Ascending aorta (tissue), 2 donors: ENCODE results near the gene DNAJC7. TPM values are rescaled to one million over a fixed set of nuclear protein-coding genes. Genes with fewer than 3 reads are reported as not detected.

Experiments used
- DNase-seq, 2 donors: peaks; one replicate each; pipeline ENCODE4 v3.0.0-alpha.2; 2019; ENCODE audit warnings: low spot score in 2 of 2
- H3K27ac ChIP-seq, 2 donors: fragments of 200-600 bp; sonication (generic); one replicate each; pipeline ENCODE4 v1.5.1; 2016 to 2017; ENCODE audit warnings: mild to moderate bottlenecking in 1 of 2
- H3K27me3 ChIP-seq: fragments of 200-600 bp; sonication (generic); one replicate; pipeline ENCODE4 v1.5.1; 2017
- H3K36me3 ChIP-seq, 2 donors: fragments of 200-600 bp; sonication (generic); one replicate each; pipeline ENCODE4 v1.5.1; 2016
- H3K4me1 ChIP-seq, 2 donors: fragments of 200-600 bp; sonication (generic); one replicate each; pipeline ENCODE4 v1.5.1; 2016 to 2017; ENCODE audit warnings: mild to moderate bottlenecking in 1 of 2
- H3K4me3 ChIP-seq, 2 donors: fragments of 200-600 bp; sonication (generic); one replicate each; pipeline ENCODE4 v1.5.1; 2016 to 2017; ENCODE audit warnings: mild to moderate bottlenecking in 1 of 2
- H3K9me3 ChIP-seq, 2 donors: fragments of 200-600 bp; sonication (generic); one replicate each; pipeline ENCODE4 v1.5.1; 2016
- intact Hi-C: fragments of 100-400 bp; cut with DNase I; formaldehyde crosslinking; loops from one replicate; pipeline ENCODE4 v1.15.1; 2023
- total RNA-seq: library from RNA; depleted of rRNA; stranded (reverse); fragments of >200 nt; gene quantifications from one replicate; pipeline ENCODE4 v1.1.0, GENCODE V29; 2016
- TF ChIP-seq, protein P1 (sequence below), 3 experiments: fragments of 200-600 bp in 2 of 3; fragments of 450-650 bp in 1 of 3; sonication (generic) in 2 of 3; IDR thresholded peaks; one replicate each; pipeline ENCODE4 v1.5.1; 2016 to 2019; ENCODE audit warnings: antibody characterized with exemption in 3 of 3, mild to moderate bottlenecking in 1 of 3, moderate library complexity in 1 of 3

The DNAJC7 gene, protein sequence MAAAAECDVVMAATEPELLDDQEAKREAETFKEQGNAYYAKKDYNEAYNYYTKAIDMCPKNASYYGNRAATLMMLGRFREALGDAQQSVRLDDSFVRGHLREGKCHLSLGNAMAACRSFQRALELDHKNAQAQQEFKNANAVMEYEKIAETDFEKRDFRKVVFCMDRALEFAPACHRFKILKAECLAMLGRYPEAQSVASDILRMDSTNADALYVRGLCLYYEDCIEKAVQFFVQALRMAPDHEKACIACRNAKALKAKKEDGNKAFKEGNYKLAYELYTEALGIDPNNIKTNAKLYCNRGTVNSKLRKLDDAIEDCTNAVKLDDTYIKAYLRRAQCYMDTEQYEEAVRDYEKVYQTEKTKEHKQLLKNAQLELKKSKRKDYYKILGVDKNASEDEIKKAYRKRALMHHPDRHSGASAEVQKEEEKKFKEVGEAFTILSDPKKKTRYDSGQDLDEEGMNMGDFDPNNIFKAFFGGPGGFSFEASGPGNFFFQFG
- total RNA-seq = 79.7 TPM

- peak; percentile 59 to 96 for DNase-seq
- peak within 1 kb of the TSS; percentile 88 to 91 for H3K4me3 ChIP-seq
- no peaks in the 10 kb centered on the region for H3K9me3 ChIP-seq
- intact Hi-C loops = no loop called here
- H3K36me3 ChIP-seq = peaks cover 3 to 7% of the 10 kb centered on the region in 2 donors
- H3K4me1 ChIP-seq = peaks cover 14 to 42% of the 10 kb centered on the region in 2 donors
- TF ChIP-seq, protein P1, sequence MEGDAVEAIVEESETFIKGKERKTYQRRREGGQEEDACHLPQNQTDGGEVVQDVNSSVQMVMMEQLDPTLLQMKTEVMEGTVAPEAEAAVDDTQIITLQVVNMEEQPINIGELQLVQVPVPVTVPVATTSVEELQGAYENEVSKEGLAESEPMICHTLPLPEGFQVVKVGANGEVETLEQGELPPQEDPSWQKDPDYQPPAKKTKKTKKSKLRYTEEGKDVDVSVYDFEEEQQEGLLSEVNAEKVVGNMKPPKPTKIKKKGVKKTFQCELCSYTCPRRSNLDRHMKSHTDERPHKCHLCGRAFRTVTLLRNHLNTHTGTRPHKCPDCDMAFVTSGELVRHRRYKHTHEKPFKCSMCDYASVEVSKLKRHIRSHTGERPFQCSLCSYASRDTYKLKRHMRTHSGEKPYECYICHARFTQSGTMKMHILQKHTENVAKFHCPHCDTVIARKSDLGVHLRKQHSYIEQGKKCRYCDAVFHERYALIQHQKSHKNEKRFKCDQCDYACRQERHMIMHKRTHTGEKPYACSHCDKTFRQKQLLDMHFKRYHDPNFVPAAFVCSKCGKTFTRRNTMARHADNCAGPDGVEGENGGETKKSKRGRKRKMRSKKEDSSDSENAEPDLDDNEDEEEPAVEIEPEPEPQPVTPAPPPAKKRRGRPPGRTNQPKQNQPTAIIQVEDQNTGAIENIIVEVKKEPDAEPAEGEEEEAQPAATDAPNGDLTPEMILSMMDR (IDR thresholded peaks at IDR 0.05) = no peak
- H3K27me3 ChIP-seq = no peaks in the 10 kb centered on the region
- H3K27ac ChIP-seq = peak within 1 kb of the TSS; percentile 93 to 94
Measured at GRCh38 chr17:42016941-42017865, at the start of gene DNAJC7. TSS of gene DNAJC7 (minus strand) at chr17:42017439. CDS start at chr17:42017416, 23 bp downstream.

DNA sequence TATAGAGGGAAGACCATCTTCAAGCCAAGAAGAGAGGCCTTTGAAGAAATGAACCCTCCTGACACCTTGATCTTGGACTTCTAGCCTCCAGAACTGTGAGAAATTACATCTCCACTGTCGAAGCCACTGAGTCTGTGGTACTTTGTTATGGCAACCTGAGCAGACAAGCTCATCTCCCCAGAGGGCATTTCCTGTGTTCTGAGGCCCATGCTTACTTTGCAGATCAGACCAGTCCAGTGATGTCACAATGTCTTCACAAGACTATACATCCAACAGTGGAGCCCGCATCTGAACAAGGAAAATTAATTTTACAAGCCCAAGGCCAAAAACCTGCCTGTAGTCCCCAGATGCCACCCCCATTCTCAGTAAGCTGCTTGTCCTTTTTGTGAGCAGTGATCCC lies 48.0 kb upstream of the DNAJC7 start:
- Histone ChIP-seq H3K9me3 (no peaks in the 10 kb centered on the region), H3K36me3 (no peaks in the 10 kb centered on the region), H3K27ac (no peak overlapping the region), H3K4me1 (no peaks in the 10 kb centered on the region), H3K4me3 (no peak overlapping the region), H3K27me3 (no peaks in the 10 kb centered on the region)
- TF ChIP-seq, protein P1 (IDR thresholded peaks at IDR 0.05) = no peak
- no peak for DNase-seq
- intact Hi-C loops = no loop called here

DNA sequence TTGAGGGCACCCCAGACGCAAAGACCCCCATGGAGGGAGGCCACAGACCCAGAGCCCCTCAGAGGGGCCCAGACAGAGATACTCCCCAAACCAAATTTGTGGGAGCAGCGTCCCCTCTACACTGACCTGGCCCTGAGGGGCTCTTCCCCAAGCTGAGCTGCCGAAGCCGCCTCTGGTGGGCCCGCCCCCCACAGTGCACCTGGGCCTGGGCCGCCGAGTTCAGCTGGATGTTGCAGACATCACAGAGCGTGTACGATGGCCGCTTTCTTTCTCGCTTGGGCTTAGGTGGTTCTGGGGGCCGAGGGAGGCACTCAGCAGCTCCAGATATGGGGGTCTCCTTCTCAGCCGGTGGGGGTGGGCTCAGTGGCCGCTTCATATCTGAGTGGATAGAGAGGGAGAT lies 45.4 kb upstream of the DNAJC7 start:
- H3K9me3 ChIP-seq = no peaks in the 10 kb centered on the region
- TF ChIP-seq, protein P1 (IDR thresholded peaks at IDR 0.05) = no peak
- H3K27me3 ChIP-seq = no peaks in the 10 kb centered on the region
- no peaks in the 10 kb centered on the region for H3K36me3 ChIP-seq
- H3K4me1 ChIP-seq = no peaks in the 10 kb centered on the region
- intact Hi-C loops = no loop called here
- no peak for DNase-seq
- H3K4me3 ChIP-seq = no peak overlapping the region
- no peak overlapping the region for H3K27ac ChIP-seq

GRCh38 chr17:42061646-42062487 lies 44.6 kb upstream of the DNAJC7 start:
- Histone ChIP-seq H3K9me3 (no peaks in the 10 kb centered on the region), H3K27ac (no peak overlapping the region), H3K36me3 (no peaks in the 10 kb centered on the region), H3K4me3 (no peak overlapping the region), H3K4me1 (no peaks in the 10 kb centered on the region), H3K27me3 (no peaks in the 10 kb centered on the region)
- TF ChIP-seq, protein P1 (IDR thresholded peaks at IDR 0.05) = no peak
- intact Hi-C loops = no loop called here
- DNase-seq = no peak

DNA sequence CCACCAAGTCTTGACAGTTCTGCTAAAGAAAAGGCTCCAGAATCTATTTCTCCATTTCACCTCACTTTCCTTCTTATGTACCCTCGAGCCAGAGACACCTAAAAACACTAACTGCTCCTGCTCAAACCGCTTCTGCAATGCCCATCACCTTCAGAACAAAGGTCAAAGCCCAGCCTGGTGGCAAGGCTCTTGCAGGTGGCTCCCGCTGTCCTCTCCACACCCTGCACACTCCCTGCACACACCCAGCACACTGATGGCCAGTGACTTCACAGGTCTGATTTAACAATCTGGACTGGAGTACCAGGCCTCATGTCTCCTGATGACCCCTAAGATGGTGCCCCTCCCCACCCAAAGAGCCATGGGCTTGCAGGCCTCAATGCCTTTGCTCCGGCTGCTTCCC lies 43.0 kb upstream of the DNAJC7 start:
- no peaks in the 10 kb centered on the region for H3K36me3 ChIP-seq
- intact Hi-C loops = no loop called here

More for the DNA sequence above, 43.0 kb upstream of the DNAJC7 start:
- no peaks in the 10 kb centered on the region for H3K4me1 ChIP-seq
- TF ChIP-seq, protein P1 (IDR thresholded peaks at IDR 0.05) = no peak
- H3K9me3 ChIP-seq = no peaks in the 10 kb centered on the region
- H3K27me3 ChIP-seq = no peaks in the 10 kb centered on the region
- no peak for DNase-seq
- H3K4me3 ChIP-seq = no peak overlapping the region
- H3K27ac ChIP-seq = no peak overlapping the region
